ENCODE data around the gene DRD1.
"Not testable (repeated sequence)": the region's sequence is repeated elsewhere in the genome, so short reads cannot be mapped to it uniquely, and the experiment has no call there.

Gene DRD1

DNA sequence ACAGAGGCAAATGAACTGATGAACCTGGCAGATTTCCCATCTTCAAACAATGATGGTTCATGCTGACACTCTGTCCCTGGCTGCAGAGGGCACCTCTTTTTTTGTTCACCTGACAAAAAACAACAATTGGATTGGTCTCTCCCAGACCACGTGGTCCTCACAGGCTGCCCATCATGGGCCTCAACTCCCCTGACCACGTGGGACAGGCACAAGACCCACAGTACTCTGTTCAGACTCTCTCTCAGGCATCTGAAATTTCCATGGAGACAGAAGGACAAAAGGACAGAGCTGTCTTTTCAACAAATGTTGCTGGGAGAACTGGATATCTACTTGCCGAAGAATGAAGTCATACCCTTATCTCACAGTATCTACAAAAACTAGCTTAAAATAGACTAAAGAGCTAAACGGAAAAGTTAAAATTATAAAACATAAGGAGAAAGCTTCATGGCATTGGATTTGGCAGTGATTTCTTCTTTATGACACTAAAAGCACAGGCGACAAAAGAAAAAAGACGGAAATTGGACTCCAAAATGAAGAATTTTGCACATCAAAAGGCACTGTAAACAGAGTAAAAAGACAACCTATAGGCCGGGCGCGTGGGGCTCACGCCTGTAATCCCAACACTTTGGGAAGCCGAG, 12.2 kb upstream of the DRD1 start:
- TF ChIP-seq CTCF (IDR thresholded peaks at IDR 0.05; ENCODE audit: low read length, missing control alignments) = no peak
- H3K4me3 ChIP-seq (replicated peaks; ENCODE audit: low read depth, low read length) = no peak overlapping the region
- DNase-seq (ENCODE audit: low read depth) = no peak

DNA sequence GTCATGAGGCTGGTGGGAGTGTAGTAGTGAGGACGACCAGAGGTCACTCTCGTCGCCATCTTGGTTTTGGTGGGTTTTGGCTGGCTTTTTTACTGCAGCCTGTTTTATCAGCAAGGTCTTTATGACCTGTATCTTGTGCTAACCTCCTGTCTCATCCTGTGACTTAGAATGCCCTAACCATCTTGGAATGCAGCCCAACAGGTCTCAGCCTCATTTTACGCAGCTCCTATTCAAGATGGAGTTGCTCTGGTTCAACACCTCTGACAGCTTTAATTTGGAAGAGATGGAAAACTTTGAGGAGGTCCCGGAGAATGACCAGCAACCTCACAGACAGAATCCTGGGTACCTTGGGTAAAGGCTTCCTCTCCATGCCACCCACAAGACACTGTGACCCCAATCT, 10.4 kb upstream of the DRD1 start:
- not testable (repeated sequence) for DNase-seq (ENCODE audit: low read depth); H3K4me3 ChIP-seq (replicated peaks; ENCODE audit: low read depth, low read length)

- TF ChIP-seq CTCF (IDR thresholded peaks at IDR 0.05; ENCODE audit: low read length, missing control alignments) = no peak
- DNase-seq (ENCODE audit: low read depth) = no peak
- H3K4me3 ChIP-seq (replicated peaks; ENCODE audit: low read depth, low read length) = no peak overlapping the region
Observed at GRCh38 chr5:175452166-175452565, 8.2 kb upstream of the DRD1 start.

- no peak for TF ChIP-seq CTCF (IDR thresholded peaks at IDR 0.05; ENCODE audit: low read length, missing control alignments)
- H3K4me3 ChIP-seq (replicated peaks; ENCODE audit: low read depth, low read length) = no peak overlapping the region
- no peak for DNase-seq (ENCODE audit: low read depth)
Observed at GRCh38 chr5:175448276-175448675, 4.3 kb upstream of the DRD1 start.

DNA sequence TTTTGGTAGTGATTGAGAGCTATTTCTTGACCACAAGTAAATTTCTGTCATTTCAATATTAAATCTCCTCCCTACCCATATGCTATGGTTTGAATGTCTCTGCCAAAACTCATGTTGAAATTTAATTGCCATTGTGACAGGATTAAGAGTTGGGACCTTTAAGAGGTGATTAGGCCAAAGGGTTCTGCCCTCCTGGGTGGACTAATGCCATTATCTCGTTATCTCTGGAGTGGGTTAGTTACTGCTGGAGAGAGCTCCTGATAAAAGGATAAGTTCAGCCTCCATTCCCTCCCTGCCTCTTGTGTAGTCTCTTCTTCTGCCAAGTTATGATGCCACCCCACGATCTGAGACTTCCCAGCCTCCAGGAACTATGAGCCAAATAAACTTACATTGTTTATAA, 3.6 kb upstream of the DRD1 start:
- no peak for DNase-seq (ENCODE audit: low read depth)
- H3K4me3 ChIP-seq (replicated peaks; ENCODE audit: low read depth, low read length) = no peak overlapping the region
- no peak for TF ChIP-seq CTCF (IDR thresholded peaks at IDR 0.05; ENCODE audit: low read length, missing control alignments)

- not testable (repeated sequence) for DNase-seq (ENCODE audit: low read depth); H3K4me3 ChIP-seq (replicated peaks; ENCODE audit: low read depth, low read length)
Observed at GRCh38 chr5:175446378-175446777, 2.4 kb upstream of the DRD1 start.

DNA sequence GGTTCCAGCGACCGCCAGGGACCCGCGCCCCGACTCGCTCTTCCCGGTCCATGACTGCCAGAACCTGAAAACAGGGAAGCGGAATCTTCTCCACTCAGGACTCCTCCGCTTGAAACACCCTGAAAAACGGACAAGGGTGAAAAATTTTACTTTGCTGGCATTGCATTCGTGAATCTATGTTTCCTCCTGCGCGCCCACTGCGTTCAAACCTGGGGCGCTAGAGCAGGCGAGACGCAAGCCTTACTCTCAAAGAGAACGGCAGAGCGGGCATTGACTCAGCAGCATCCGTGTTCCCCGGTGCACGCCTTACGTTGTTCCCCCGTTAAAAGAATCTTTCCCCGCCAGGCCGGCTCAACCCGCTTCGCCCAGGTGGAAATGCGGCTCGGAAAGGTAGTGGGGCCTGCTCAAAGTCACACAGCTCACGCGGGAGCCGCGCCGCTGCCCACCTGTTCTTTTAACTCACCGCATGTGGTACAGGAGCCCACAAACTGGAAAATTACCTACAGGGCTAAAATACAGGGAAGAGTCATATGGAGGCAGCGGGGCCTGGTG, 999 bp upstream of the DRD1 start:
- no peak for DNase-seq (ENCODE audit: low read depth)
- TF ChIP-seq CTCF (IDR thresholded peaks at IDR 0.05; ENCODE audit: low read length, missing control alignments) = no peak
- H3K4me3 ChIP-seq (replicated peaks; ENCODE audit: low read depth, low read length) = no peak overlapping the region

DNA sequence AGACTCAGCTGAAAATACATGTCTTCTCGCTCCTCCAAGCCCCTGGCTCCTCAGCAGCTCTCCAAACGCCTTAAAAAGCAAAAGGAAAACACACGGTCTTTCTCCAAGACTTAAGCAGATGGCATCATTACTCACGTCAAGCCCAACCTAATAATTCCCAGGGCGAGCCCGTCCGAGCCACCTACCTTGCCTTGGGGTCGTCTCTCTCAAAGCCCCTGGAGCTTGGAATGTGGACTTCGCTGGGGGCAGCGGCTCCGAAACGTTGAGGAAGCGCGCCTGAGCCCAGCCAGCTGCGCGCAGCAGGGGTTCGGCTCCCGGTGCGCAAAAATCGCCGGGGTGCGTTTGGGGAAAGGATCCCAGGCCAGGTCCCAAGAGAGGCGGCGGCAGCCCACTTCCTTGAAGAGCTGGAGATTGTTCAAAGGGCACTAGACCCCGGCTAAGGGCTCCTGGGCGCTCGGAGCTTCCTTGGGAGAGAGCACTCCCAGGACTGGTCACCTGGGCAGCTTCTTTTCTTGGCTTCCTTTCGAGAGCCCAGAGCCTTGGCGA, 395 bp downstream of the DRD1 start:
- TF ChIP-seq CTCF (IDR thresholded peaks at IDR 0.05; ENCODE audit: low read length, missing control alignments) = no peak
- no peak overlapping the region for H3K4me3 ChIP-seq (replicated peaks; ENCODE audit: low read depth, low read length)
- DNase-seq (ENCODE audit: low read depth) = no peak
